GM21825 (cell line): ENCODE results near the gene PITPNC1.
"Not testable (repeated sequence)": the region's sequence is repeated elsewhere in the genome, so short reads cannot be mapped to it uniquely, and the experiment has no call there.

Experiments used
- ATAC-seq: cut with Tn5 transposase; IDR thresholded peaks from one replicate; pipeline ENCODE4 v1.9.1; 2021; ENCODE audit warnings: mild to moderate bottlenecking, moderate library complexity; ENCODE audit not compliant: unreplicated experiment

The PITPNC1 gene

GRCh38 chr17:67666028-67666427 lies 288.9 kb downstream of the PITPNC1 start:
- no peak for ATAC-seq

- no peak for ATAC-seq
Measured at GRCh38 chr17:67666710-67667109, 289.6 kb downstream of the PITPNC1 start.

- ATAC-seq: no peak
Measured at GRCh38 chr17:67671493-67671892, 294.4 kb downstream of the PITPNC1 start.

- no peak for ATAC-seq
Measured at GRCh38 chr17:67672592-67673335, 295.7 kb downstream of the PITPNC1 start.

GRCh38 chr17:67675481-67675880 lies 298.4 kb downstream of the PITPNC1 start:
- ATAC-seq: no peak

GRCh38 chr17:67676305-67676704 lies 299.2 kb downstream of the PITPNC1 start:
- ATAC-seq: no peak

GRCh38 chr17:67678414-67678813 lies 301.3 kb downstream of the PITPNC1 start:
- ATAC-seq: no peak

GRCh38 chr17:67679225-67679624 lies 302.1 kb downstream of the PITPNC1 start:
- no peak for ATAC-seq

GRCh38 chr17:67679721-67680120 lies 302.6 kb downstream of the PITPNC1 start:
- ATAC-seq: no peak

GRCh38 chr17:67680445-67681224 lies 303.6 kb downstream of the PITPNC1 start:
- ATAC-seq: no peak

GRCh38 chr17:67682196-67682595 lies 305.1 kb downstream of the PITPNC1 start:
- no peak for ATAC-seq

GRCh38 chr17:67685351-67685750 lies 308.3 kb downstream of the PITPNC1 start:
- no peak for ATAC-seq

- ATAC-seq: no peak
Measured at GRCh38 chr17:67686241-67686640, 309.2 kb downstream of the PITPNC1 start.

- no peak for ATAC-seq
Measured at GRCh38 chr17:67687511-67687910, 310.4 kb downstream of the PITPNC1 start.

- no peak for ATAC-seq
Measured at GRCh38 chr17:67689534-67690177, 312.6 kb downstream of the PITPNC1 start.

- no peak for ATAC-seq
Measured at GRCh38 chr17:67693811-67694210, 316.7 kb downstream of the PITPNC1 start.

- ATAC-seq: no peak
Measured at GRCh38 chr17:67696347-67696746, 319.3 kb downstream of the PITPNC1 start.

- ATAC-seq: no peak
Measured at GRCh38 chr17:67696853-67697498, 319.9 kb downstream of the PITPNC1 start.

GRCh38 chr17:67700037-67700724 lies 323.1 kb downstream of the PITPNC1 start:
- ATAC-seq: no peak

- no peak for ATAC-seq
Measured at GRCh38 chr17:67700725-67701119, 323.6 kb downstream of the PITPNC1 start.

GRCh38 chr17:67702861-67703260 lies 325.8 kb downstream of the PITPNC1 start:
- not testable (repeated sequence) for ATAC-seq
